HuH-7 (cell line): Measurements from ENCODE around the gene ZNF782.
"Not testable (repeated sequence)": the region's sequence is repeated elsewhere in the genome, so short reads cannot be mapped to it uniquely, and the experiment has no call there.

Experiments used
- DNase-seq: peaks from one replicate; pipeline ENCODE4 v3.0.0; 2011; ENCODE audit warnings: low spot score

ZNF782 gene

DNA sequence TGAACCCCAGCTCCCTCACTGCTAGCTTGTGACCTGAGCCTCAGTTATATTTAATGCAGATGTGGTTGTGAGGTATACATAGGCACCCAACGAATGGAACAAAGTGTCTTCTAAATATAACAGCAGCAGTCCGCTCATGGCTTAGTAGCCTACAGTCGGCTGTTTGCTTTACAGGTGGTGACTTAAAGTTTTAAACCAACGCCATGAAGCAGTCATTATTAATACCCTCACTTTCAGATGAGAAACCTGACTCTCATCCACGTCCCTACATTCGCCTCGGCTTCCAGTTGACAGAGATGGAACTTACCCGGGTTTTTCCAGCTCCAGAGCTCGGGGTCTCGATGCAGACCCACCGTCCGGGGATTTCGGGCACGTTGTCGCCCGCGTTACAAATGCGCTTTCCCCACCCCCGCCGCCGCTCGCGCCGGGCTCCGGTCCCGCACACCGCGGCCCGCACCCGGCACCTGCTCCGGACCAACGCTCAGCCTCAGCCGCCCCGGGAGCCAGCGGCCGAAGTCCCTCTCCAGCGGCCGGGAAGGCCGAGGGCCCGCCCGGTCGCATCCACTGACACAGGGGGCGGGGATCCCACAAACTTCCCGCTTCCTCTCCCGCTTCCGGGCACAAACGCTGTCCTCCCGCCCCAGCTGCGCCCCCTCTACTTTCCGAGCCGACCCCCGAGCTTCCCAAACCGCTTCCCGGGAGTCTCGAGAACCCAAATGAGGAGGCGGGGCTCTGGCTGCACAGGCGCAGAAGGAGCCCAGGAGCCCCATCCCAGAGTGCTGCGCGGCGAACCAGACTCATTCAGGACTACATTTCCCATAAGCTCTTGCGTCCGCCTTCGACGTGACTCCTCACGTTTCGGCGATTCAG, at the start of gene ZNF782:
Gene ZNF782, minus strand, starts transcription at position 734 of the 870 bp plus-strand sequence. CDS start 2,553 bp downstream, outside the sequence.
- DNase-seq, result peak; percentile 80

DNA sequence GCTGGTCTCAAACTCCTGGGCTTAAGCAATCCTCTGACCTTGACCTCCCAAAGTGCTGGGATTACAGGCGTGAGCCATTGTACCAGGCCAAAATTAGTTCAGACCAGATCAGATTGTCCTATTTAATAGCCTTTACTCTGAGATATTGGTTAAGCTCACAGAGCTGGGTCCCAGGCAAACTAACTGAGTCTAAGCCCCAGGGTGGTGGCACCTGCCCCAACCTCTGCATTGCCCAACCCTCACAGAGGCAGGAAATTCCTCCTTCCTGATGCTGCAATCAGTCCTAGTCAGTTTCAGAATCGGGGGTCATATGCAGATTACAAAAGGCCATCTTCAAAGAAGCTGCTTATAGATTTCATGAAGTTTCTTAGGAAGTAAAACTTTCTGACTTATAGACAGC, 45.7 kb upstream of the ZNF782 start:
- not testable (repeated sequence) for DNase-seq

DNA sequence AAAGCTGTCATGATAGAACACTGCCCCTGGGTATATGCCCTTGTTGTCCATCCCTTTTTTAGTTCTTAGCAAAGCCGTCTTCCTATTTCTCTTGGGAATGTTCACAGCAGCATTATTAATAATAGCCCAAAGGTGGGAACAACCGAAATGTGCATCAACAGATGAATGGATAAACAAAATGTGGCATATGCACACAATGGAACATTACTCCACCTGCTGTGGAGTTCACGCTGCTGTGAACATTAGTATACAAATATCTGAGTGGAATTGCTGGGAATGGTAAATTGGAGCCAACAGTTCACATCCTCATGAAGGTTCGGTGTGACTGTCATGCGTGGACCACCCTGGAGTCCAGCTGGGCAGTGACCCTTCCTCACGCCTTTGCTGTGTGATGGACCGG, 37.8 kb upstream of the ZNF782 start:
- no peak for DNase-seq

DNA sequence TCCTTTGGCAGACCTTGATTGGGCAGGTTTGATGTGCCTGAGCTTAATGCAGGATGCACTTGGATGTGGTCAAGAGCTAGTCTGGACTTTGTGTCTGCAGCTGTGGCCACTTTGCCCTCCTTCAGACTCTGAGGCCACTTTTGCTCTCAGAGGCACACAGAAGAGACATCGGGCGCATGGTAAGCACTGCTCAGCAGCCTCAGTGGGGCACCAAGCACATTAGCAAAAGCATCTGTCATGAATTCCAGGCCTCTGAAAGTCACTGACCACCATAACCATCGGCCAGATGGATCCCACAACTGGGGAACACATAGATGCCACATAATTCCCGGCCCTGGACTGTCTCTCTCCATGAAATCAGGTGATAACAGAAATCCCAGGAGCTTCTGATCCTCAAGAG, 34.3 kb upstream of the ZNF782 start:
- no peak for DNase-seq

DNA sequence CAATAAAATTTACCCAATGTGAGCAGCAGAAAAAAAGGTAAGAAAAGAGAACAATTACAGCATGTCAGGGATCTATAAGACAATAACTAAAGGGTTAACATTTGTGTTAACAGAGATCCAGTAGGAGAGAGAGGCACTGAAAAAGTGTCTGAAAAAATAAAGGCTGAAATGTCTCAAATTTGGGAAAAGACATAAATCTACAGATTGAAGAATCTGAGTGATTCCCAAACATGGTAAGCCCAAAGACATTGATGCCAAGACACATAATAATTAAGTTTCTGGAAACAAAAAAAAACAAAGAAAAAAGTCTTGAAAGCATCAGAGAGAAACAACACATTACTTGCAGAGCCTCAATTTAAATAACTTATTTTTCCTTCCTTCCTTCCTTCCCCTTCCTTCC, 31.1 kb upstream of the ZNF782 start:
- no peak for DNase-seq

DNA sequence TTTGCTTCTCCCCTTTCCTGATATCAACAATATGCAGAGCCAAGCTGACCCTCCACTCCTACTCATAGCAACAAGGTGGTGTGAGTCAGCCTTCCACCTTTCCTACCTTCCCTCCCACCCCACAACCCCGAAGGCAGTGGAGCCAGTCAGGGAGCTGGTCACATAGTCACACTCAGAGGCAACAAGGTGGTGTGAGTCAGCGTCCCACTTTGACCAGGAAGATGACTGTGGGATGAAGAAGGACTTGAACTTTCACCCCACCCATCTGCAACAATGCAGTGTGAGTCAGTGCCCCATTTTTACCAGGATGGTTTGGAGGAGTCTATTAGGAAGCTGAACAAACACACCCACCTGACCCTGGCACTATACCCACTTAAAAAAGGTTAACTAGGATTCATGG, 30.1 kb upstream of the ZNF782 start:
- DNase-seq, result no peak

DNA sequence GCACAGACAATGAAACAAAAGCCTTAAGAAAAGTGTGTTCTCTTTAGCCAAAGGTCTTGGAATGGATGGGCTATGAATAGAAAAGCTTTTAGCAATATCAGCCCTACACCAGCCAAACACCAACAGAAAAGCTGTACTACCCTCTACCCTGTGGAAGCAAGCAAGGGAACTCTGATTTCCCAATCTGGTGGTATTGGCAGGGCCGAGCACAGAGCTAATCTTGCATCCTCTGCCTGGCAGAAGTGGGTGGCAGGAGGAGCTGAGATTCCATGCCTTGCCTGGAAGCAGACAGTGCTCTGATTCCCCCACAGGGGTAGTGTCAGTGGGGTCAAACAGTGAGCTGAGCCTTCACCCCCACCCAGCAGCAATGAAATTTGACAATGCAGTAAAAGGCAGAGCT, 29.6 kb upstream of the ZNF782 start:
- no peak for DNase-seq

DNA sequence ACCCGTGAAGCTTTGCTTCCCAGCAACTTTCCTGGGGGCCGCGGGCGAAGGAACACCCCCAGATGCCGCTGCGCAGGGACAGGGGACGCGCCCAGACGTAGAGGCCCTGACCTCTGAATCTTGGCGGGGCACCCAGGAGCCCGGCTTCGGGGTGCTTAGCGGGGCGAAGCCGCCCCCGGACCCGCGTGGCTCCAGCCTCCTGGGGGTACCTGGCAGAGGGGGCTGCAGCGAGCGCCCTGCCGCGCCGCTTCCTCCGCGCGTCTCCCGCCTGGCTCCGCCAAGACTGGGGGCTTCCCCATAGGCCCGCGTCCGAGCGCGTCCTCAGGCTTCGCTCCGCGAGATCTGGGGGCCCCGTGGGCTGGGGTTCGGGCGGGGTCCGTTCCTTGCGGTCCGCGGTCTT, 23.0 kb upstream of the ZNF782 start:
- no peak for DNase-seq

DNA sequence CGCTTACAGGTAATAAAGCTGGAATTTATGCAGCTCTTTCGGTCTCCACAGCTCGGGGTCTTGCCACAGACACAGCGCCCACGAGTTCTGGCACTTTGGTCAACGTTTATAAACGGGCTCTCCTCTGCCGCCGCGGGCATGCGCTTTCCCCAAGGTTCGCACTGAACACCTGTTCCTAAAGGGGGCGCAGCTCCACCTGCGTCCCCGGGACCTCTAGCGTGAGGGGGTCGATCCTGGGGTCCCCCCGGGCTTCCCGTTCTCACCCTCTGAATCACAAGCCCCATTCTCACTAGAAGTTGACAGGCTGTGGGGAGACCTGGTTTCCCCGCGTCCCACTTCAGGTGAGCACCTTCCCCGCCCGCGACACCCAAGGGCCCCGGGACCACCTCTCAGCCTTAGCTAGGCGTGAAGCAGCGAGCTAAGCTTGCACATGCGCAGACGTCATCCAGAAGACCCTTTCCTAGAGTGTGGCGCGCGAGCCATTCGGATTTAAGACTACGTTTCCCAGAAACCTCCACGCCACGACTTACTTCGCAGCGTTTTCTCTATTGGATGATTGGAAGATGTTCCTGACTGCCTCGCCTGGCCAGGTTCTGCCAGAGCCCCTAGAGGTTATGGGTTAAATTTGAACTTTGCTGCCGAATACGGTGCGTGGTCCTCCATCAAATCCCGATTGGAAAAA, 21.3 kb upstream of the ZNF782 start:
- DNase-seq, result peak; percentile 86

DNA sequence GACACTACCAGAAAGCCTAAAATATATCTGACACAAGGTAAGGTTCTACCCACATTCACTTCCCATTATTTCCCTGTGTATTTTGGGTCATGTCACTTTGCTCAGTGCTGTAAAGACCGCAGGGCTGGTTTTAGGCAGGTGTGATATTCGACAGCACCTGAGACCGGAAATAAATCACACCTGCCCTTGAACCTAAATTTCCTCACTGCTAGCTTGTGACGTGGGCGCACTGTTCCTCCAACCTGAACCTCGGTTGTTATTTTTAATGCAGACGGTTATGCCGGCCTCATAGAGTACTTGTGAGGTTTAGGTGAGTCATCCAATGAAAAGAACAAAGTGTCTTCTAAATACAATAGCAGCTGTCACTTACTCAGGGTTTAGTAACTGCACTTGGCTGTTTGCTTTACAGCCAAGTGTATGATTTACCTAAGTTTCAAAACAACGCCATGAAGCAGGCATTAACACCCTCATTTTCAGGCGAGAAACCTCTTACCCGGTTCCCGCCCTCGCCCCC, 20.7 kb upstream of the ZNF782 start:
- no peak for DNase-seq

DNA sequence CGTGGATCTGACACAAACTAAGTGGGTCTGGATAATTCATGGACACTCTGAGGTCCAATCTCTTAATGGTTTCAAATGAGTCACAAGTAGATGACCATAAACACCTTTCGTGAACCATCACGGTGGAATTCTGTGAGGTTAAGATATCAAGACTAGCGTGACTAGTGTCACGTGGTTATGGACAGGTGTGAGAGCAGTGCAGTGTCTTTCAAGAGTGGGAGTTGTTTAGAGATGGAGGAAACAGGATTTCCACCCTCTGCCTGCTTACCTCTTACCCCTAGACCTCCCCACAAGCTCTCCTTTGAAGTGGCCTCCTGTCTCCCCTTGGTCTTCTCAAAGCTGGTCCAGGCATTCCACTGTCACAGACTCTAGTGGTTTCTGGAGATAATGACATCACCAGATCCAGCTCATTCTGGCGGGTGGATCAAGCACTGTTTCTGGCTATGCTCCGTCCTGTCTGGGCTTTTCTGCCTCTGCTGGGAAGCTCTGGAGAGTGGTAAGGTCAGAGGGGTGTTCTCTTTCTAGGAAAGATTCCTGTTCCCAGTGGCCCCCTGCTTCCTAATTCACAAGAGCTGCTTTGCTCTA, 20.0 kb upstream of the ZNF782 start:
- no peak for DNase-seq

DNA sequence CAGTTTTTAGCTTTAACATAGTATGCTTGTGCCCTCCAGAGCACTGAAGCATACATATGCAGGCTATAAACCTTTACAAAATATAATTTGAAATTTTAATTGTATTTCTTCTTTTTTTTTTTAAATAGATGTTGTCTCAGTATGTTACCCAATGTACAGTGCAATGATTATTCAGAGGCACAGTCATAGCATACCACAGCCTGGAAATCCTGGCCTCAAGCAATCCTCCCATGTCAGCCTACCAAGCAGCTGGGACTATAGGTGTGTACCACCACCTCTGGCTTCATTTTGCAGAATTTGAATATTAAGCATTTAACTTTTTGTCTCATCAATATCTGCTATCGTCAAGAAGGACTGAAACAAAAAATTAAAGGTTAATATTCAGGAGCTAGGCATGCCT, 16.9 kb upstream of the ZNF782 start:
- no peak for DNase-seq

DNA sequence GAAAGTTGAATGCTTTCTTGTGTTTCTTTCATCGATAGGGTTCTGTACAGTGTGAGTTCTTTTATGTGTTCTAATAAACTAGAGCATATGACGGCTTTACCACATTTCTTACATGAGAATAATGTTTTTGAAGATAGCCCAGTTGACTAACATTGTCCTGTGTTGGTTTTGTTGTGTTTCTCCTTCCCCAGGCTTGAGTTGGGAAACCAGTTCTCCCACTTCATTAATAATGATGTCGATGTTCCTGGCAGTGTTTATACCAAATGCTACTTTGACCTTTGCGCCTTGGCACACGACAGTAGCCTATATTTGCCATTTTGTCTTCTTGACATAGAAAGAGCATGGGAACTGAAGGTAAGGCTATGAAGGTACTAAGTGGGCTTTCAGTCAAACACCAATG, 14.4 kb upstream of the ZNF782 start:
- no peak for DNase-seq

DNA sequence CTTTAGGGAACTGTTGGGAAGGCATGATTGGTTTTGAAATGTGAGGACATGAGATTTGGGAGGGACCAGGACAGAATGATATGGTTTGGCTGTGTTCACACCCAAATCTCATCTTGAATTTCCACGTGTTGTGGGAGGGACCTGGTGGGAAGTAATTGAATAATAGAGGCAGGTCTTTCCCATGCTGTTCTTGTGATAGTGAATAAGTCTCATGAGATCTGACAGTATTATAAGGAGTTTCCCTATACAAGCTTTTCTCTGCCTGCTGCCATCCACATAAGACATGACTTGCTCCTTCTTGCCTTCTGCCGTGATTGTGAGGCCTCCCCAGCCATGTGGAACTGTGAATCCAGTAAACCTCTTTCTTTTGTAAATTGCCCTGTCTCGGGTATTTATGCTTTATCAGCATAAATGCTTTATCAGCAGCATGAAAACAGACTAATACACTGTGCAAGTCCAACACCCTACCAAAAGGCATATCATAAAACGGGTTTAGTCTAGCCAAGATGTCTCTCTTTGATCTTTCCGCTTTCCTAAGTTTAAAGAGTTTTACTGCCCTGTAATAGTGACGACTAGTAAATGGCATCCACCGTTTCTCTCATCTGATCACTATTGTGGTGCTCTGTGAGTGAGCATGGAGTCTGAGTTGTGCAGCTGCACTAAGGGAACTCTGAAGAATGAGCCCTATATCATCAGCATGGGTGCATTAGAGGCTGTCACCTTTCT, 12.9 kb upstream of the ZNF782 start:
- DNase-seq, result no peak

DNA sequence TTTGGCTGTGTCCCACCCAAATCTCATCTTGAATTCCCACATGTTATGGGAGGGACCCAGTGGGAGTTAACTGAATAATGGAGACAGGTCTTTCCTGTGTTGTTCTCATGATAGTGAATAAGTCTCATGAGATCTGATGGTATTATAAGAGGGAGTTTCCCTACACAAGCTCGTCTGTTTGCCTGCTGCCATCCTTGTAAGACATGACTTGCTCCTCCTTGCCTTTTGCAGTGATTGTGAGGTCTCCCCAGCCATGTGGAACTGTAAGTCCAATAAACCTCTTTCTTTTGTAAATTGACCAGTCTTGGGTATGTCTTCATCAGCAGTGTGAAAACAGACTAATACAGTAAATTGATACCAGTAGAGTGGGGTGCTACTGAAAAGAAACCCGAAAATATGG, 10.9 kb upstream of the ZNF782 start:
- DNase-seq, result not testable (repeated sequence)

DNA sequence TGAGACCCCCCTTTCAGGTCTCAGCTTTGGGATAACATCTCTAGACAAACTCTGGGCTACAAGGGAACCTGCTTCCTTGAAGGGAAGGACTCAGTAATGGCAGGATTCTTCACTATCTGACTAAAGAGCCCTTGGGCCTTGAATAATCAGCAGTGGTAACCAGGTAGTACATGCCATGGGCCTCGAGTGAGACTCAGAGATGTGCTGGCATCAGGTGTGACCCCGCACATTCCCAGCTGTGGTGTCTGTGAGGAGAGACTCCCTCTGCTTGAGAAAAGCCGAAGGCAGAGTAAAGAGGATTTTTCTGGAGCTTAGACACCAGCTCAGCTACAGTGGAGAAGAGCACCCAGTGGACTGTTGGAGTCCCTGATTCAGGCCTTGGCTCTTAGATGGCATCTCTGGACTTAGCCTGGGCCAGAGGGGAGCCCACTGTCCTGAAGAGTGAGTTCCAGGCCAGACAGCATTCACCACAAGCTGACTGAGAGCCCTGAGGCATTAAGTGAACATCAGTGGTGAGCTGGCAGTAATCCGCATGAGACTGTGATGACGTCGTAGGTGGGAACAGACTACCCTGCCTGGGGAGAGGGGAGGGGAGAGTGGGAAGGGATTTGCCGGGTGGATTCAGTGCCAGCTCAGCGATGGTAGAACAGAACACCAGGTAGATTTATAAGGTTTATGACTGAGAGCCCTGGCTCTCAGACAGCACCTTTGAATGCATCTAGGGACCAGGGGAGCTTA, 5.3 kb upstream of the ZNF782 start:
- DNase-seq, result no peak

DNA sequence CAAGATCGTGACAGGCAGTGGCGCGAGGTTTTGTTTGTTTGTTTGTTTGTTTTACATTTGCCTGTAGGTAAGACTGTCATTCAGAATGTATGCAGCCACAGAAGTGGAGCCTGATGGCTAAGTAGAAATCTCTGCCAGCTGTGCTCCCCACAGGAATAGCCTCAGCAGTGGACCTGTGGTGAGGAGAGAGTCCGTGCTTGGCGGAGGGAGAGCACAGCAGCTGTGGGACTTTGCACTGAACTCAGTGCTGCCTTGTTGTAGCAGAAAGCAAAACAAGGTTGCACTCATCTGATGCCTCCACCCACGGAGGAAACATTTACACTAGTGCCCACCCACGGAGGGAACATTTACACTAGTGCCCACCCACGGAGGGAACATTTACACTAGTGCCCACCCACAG, 4.4 kb upstream of the ZNF782 start:
- no peak for DNase-seq

DNA sequence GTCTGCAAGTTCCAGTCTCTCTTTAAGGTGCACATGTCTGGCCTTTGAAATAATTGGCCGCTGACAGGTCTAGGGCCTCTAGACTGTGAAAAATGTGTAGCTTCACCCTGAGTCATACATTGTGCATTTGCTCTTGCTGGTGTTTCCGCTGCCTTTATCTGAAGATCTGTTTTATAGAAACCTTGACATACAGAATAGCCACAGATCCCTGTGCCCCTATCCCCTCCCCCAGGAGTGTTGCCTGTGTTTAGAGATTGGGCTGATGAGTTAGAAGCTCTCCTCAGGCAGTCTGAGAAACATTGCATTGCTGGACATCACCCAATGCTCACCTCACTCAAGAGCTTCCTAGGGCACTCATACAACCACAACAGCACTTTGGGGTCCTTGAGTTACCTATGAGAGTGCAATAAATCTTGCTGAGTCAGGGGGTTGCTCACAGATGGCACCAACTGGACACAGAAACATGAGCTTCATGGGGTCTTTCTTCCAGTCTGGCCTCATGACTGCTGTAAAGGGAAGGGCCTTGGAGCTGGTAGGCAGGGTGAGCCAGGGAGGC, 3.8 kb upstream of the ZNF782 start:
- no peak for DNase-seq

DNA sequence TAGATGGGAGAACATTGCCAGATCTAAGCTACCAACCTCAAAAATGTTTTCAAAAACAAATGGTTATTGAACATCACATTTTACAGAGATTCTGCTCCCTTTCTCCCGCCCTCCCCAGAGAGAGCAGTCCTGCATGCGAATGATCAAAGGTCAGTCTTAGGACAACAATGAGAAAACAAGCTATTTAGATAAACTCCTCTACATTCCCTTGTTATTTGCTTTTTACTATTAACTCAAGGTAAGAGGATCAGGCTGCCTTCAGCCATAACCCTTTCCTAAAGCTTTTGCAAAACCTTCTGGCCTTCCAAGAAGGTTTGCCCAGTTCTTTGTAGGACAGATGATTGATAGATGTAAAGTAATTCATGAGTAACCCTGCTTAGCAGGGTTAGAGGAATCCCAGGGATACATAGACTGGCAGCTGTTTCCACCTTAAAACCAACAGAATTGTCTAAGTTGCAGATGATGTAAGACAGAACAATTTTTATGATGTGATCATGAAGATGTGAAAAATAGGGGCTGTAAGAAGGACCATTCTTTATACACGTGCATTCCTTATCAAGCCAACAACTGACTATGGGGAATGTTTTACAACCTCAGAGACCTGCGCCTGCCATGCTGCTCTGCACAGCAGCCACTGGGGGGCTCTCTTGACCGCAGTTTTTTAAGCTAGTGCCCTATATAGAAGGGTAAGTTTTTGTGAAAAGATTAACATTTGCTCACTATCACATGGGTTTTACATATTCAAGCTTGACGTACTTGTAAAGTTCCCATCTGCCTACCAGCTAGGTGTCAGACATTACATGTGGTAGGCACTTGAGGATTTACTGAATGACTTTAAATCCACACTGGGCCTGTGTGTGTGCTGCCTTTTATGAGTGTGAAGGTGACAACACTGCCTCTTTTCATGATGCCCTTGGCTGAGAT, 2.3 kb upstream of the ZNF782 start:
- DNase-seq, result no peak

DNA sequence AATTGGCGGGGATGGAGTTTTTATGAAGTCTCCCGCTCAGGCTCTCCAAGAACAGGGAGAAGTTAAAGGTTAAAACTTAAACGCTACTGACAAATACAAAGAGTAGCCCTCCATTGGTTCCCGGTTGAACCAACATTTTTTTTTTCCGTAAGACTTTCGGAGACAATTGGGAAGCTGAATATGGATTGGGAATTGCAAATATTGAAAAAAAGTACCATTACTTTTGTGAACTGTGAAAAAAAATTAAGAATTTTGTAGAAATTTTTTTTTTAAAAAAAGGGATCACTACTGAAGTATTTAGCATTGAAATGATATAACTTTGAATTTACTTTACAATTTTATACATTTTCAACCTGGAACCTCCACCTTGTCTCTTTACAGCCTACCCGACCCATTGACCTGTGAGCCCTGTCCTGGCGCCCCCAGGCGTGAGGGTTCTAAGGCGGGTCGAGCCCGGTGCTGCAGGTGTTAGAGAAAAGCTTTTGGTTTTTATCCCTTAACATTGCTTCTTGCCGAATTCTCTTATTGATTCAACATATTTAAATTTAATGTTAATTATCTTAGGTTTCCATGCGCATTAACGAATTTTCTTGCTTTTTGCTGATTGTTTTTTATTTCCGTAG, 448 bp upstream of the ZNF782 start:
- no peak for DNase-seq
